ENCODE results near the gene STH.
"Not testable (repeated sequence)": the region's sequence is repeated elsewhere in the genome, so short reads cannot be mapped to it uniquely, and the experiment has no call there.

The STH gene

GRCh38 chr17:45952814-45953320, 46.2 kb upstream of the STH start:
- Mint-ChIP-seq H3K9me3 (no peaks in the 10 kb centered on the region), H3K27me3 (ENCODE audit: low read depth) (peaks cover 36% of the 10 kb centered on the region), H3K4me3 (no peak overlapping the region), H3K36me3 (ENCODE audit: low read depth) (no peaks in the 10 kb centered on the region), H3K4me1 (no peaks in the 10 kb centered on the region), H3K27ac (no peak overlapping the region)
- no peak for TF ChIP-seq CTCF (IDR thresholded peaks at IDR 0.05; ENCODE audit: unreplicated experiment in 3 of 3)

- Mint-ChIP-seq H3K9me3 (no peaks in the 10 kb centered on the region), H3K27ac (no peak overlapping the region), H3K36me3 (ENCODE audit: low read depth) (no peaks in the 10 kb centered on the region), H3K4me3 (no peak overlapping the region), H3K4me1 (no peaks in the 10 kb centered on the region), H3K27me3 (ENCODE audit: low read depth) (peaks cover 39% of the 10 kb centered on the region)
- no peak for TF ChIP-seq CTCF (IDR thresholded peaks at IDR 0.05; ENCODE audit: unreplicated experiment in 3 of 3)
Observed at GRCh38 chr17:45953561-45953960, 45.5 kb upstream of the STH start.

- no peaks in the 10 kb centered on the region for H3K4me1 Mint-ChIP-seq
Observed at GRCh38 chr17:45954914-45955313, 44.1 kb upstream of the STH start.

DNA sequence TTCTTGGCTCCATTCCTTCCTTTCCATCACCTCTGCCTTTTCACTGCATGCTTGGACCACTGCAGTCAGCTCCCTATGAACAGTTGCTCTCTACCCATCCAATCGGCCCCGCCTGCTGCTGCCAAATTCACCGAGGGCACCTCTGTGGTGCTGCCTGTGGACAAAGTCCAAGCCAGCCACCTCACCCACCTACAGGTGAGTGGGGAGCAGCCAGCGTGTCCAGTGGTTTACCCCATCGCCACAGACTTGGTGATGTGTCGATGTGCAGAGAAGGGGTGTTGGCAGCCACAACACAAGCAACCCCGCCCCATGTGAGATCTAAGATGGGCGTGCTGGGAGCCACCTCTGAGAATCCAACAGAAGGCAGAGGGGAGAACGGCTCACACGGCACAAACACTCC, 43.7 kb upstream of the STH start:
- no peak for TF ChIP-seq CTCF (IDR thresholded peaks at IDR 0.05; ENCODE audit: unreplicated experiment in 3 of 3)
- H3K27ac Mint-ChIP-seq: no peak overlapping the region

More at GRCh38 chr17:45954914-45955313, 44.1 kb upstream of the STH start:
- no peak overlapping the region for H3K4me3 Mint-ChIP-seq
- H3K27me3 Mint-ChIP-seq (ENCODE audit: low read depth): peaks cover 26% of the 10 kb centered on the region
- no peaks in the 10 kb centered on the region for H3K9me3 Mint-ChIP-seq
- TF ChIP-seq CTCF (IDR thresholded peaks at IDR 0.05; ENCODE audit: unreplicated experiment in 3 of 3): no peak
- no peak overlapping the region for H3K27ac Mint-ChIP-seq
- H3K36me3 Mint-ChIP-seq (ENCODE audit: low read depth): no peaks in the 10 kb centered on the region

GRCh38 chr17:45956090-45956489, 43.0 kb upstream of the STH start:
- no peak for TF ChIP-seq CTCF (IDR thresholded peaks at IDR 0.05; ENCODE audit: unreplicated experiment in 3 of 3)
- no peak overlapping the region for H3K27ac Mint-ChIP-seq
- H3K36me3 Mint-ChIP-seq (ENCODE audit: low read depth): no peaks in the 10 kb centered on the region
- H3K4me1 Mint-ChIP-seq: no peaks in the 10 kb centered on the region
- no peaks in the 10 kb centered on the region for H3K9me3 Mint-ChIP-seq
- peaks cover 25% of the 10 kb centered on the region for H3K27me3 Mint-ChIP-seq (ENCODE audit: low read depth)
- H3K4me3 Mint-ChIP-seq: no peak overlapping the region

More for the DNA sequence above, 43.7 kb upstream of the STH start:
- Mint-ChIP-seq H3K4me1 (no peaks in the 10 kb centered on the region), H3K4me3 (no peak overlapping the region), H3K36me3 (ENCODE audit: low read depth) (no peaks in the 10 kb centered on the region), H3K9me3 (no peaks in the 10 kb centered on the region), H3K27me3 (ENCODE audit: low read depth) (peaks cover 26% of the 10 kb centered on the region)

GRCh38 chr17:45956746-45957145, 42.3 kb upstream of the STH start:
- H3K27ac Mint-ChIP-seq; H3K4me3 Mint-ChIP-seq; H3K36me3 Mint-ChIP-seq (ENCODE audit: low read depth); H3K4me1 Mint-ChIP-seq; H3K9me3 Mint-ChIP-seq: not testable (repeated sequence)
- peaks cover 19% of the 10 kb centered on the region for H3K27me3 Mint-ChIP-seq (ENCODE audit: low read depth)
